HG03045 (cell line): ENCODE measurements around the gene CREBRF.
"Not testable (repeated sequence)": the region's sequence is repeated elsewhere in the genome, so short reads cannot be mapped to it uniquely, and the experiment has no call there.

Experiments
- ATAC-seq: cut with Tn5 transposase; IDR thresholded peaks from one replicate; pipeline ENCODE4 v1.9.1; 2021; ENCODE audit warnings: mild to moderate bottlenecking, moderate library complexity; ENCODE audit not compliant: unreplicated experiment

CREBRF gene, protein sequence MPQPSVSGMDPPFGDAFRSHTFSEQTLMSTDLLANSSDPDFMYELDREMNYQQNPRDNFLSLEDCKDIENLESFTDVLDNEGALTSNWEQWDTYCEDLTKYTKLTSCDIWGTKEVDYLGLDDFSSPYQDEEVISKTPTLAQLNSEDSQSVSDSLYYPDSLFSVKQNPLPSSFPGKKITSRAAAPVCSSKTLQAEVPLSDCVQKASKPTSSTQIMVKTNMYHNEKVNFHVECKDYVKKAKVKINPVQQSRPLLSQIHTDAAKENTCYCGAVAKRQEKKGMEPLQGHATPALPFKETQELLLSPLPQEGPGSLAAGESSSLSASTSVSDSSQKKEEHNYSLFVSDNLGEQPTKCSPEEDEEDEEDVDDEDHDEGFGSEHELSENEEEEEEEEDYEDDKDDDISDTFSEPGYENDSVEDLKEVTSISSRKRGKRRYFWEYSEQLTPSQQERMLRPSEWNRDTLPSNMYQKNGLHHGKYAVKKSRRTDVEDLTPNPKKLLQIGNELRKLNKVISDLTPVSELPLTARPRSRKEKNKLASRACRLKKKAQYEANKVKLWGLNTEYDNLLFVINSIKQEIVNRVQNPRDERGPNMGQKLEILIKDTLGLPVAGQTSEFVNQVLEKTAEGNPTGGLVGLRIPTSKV

DNA sequence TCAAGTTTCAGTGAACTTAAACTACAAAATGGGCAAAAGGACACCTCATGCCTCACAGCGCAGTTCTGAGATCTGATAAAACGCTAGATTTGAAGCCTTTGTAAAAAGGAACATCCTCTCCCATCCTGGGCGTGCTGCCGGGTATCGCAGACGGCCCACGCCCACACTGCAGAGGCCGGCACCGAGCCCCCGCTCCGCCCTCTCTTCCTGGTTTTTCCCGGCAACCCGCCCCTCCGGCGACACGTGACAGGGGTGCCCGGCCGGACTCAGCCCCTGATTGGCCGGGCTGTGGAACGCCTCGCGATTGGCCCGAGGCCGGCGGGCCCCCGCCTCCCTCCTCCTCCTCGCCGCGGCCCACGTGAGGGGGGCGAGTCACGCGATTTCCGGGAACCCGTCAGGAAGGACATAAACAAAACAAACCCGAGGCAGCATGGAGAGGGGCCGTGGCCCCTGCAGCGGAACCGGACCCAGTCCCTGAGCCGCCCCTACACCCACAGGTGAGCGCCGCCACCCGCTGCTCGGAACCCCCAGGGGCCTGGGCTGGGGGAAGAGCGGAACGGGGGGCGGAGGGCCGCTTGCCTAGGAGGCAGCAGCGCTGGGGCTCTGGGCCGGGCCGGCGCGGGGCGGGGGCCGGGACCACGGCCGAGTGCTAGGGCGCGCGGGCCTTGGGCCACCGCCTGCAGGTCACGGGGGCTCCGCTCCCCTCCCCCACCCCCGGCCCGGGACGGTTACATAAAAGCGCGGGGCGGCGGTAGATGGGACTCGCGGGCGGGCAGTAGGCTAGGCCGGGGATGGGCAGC lies at the start of gene CREBRF:
Gene CREBRF (plus strand): TSS at position 370 of the 800 bp plus-strand sequence. CDS start 24,424 bp downstream, outside the sequence.
- ATAC-seq, result peak; percentile 75

DNA sequence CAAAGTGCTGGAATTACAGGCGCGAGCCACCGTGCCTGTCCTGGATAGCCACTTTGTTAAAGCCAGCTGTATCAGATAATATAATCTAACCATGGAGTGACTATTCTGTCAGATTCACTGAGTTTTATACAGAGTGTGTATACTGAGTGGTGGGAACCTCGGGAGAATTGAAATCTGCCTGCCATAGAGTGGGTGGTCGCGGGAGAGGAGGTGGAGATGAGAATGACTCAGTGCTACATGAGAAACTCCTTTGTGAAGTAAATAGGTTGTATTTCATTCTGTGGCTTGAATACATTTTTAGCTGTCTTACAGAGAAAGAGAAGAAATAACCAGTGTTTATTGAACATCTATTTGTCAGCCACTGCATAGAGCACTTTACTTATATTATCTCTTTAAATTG lies 46.1 kb upstream of the CREBRF start:
- ATAC-seq, result no peak

DNA sequence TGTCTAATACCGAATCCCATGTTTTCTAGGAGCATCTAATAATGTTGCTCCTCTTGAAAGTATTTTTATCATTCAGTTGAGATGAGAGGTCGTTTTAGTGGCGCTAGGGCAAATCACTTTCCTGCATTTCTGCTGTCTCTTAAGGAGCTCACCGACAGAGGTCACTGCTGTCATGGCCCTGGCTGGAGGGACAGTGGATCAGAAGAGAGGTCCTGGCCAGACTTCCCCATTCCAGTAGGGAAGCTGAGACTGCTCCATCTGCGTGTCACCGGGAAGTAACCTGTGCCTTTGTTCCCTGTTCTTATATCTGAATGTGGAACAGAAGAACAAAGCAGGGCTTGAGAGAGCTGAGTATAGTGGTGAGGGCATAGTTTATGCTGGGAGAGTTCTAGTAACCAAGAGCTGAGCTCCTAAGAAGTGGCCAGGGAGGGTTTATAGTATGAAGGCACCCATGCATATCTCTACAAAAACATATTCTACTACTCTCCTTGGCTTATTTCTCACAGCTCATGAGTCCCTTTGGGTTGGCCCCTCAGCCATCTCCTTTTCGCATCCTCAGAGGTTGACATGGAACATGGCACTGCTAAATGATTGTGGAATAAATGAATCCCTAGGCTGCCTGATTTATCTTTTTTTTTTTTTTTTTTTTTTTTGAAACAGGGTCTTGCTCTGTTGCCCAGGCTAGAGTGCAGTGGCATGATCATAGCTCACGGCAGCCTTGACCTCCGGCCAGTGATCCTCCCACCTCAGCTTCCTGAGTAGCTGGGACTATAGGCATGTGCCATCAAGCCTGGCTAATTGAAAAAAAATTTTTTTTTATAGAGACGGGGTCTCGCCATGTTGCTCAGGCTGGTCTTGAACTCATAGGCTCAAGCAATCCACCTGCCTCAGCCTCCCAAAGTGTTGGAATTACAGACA lies 45.3 kb upstream of the CREBRF start:
- ATAC-seq, result no peak

DNA sequence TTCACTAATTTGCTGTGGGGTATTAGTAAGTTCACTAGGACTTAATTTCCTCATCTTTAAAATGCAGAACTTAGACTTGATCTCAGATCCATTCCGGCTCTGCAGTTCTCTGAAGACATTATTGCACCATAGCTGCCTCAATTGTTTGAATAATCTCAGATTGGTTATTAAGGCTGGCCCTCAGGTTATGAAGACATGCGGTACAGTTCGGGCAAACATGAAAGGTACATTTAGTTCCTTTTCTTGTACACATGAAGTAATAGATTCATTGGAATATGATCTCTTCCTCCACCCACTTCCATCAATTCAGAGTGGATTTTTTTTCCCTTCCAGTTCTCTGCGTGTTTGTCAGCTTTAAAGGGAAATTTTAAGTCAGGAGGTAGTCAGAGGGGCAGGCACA lies 44.6 kb upstream of the CREBRF start:
- no peak for ATAC-seq

DNA sequence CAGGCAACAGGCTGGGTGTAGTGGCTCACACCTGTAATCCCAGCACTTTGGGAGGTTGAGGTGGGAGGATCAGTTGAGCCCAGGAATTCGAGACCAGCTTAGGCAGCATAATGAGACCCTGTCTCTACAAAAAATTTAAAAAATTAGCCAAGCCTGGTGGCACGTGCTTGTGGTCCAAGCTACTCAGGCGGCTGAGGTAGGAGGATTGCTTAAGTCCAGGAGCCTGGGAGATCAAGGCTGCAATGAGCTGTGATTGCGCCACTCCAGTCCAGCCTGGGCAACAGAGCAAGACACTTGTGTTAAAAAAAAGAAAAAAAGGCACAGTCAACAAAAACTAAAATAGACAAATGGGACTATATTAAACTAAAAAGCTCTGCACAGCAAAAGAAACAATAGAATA lies 43.3 kb upstream of the CREBRF start:
- ATAC-seq, result no peak

DNA sequence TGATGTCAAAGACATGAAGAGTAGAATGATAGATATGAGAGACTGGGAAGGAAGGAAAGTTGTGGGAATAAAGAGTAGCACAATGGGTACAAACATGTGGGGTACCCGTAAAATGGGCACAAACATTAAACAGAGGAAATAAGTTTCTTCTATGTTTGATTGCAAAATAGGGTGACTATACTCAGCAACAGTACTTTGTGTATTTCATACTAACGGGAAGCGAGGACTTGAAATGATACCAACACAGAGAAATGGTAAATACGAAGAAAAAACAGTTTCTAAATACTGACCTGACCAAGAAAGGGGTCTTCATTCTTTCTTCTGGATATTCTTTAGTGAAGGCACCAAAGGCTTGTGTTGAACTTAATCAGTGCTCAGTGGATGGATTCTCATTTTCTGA lies 41.5 kb upstream of the CREBRF start:
- no peak for ATAC-seq

DNA sequence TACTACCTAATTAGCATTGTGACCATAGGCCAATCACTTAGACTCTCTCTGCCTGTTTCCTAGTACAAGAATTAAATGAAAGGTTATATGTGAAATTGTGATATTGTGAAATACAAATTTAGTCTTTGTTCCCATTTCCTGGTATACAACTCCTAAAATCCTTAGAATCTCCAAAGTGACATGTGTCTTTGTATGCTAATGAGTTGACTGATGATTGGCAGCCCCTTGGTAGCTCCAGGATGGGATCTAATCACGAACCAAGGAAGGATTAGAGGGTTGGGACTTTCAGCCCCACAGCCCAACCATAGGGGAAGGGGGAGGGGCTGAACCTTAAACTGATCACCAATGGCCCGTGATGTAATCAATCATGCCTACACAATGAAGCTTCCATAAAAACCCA lies 41.0 kb upstream of the CREBRF start:
- no peak for ATAC-seq

DNA sequence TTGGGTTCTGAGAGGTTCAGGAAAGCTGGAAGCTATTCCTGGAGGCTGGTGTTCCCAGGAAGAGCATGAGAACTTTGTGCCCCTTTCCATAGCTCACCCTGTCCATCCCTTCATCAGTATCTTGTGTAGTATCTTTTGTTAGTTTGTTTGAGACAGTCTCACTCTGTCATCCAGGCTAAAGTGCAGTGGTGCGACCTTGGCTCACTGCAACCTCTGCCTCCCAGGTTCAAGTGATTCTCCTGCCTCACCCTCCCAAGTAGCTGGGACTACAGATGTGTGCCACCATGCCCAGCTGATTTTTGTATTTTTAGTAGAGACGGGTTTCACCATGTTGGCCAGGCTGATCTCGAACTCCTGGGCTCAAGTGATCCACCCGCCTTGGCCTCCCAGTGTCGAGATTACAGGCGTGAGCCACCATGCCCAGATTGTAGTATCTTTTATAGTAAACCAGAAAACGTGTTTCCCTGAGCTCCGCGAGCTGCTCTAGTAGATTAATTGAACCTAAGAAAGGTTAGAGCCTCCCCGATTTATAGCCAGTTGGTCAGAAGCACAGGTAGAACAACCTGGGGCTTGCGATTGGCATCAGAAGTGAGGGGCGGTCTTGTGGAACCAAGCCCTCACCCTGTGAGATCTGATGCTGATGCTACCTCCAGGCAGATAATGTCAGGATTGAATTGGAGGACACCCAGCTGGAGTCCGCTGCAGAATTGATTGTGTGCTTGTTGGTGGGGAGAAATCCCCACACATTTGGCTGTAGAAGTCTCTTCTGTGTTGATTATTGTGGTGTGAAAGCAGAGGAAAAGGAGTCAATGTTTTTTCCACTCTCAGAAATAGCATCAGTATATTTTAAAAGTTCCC lies 40.3 kb upstream of the CREBRF start:
- ATAC-seq, result no peak

DNA sequence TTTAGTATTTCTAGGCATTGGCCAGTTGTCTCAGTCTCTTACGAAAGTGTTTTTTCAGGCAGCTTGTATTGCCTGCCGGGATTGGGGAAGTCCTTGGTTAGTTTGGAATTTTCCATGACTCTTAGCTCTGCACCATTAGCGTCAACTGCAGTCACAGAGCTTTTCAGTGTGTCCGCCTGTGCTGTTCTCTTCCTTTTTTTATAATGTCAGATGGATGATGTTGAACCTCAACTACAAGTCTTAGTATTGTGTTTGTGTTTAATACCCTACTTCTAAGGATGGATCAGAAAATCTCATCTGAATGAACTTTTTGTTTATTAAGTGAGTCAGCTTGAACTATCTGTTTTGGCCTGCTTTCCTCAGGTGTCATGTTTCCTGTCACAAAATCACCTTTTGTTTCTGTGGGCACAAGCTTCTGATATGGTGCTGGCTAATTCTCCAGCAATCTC lies 39.5 kb upstream of the CREBRF start:
- ATAC-seq, result no peak

DNA sequence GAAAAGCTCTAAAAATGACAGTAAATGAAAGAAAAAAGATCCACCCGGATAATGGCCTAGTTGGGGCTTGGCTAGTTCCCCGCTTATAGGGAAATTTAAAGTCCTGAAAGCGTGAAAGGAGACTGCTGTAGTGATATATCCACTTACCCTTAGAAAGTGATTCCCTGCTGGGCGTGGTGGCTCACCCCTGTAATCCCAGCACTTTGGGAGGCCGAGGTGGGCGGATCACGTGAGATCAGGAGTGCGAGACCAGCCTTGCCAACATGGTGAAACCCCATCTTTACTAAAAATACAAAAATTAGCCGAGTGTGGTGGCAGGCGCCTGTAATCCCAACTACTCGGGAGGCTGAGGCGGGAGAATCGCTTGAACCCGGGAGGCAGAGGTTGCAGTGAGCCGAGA lies 39.1 kb upstream of the CREBRF start:
- not testable (repeated sequence) for ATAC-seq

DNA sequence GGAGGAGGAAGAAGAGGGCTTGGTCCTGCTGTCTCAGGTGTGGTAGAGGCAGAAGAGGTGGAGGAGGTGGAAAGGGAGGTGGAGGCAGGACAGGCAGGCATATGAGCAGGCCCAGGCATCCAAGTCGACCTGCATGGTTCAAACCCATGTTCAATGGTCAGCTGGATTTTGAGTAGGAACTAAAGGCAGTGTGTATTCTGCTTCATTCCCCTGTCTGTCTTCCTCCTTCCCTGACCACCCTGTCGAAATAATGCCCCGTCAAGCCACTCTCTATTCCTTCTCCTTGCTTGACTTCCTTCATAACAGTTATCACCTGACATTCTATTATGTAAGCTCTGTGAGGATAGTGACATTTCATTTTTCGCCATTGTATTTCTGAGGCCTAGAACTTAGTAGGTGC lies 37.8 kb upstream of the CREBRF start:
- ATAC-seq, result no peak

DNA sequence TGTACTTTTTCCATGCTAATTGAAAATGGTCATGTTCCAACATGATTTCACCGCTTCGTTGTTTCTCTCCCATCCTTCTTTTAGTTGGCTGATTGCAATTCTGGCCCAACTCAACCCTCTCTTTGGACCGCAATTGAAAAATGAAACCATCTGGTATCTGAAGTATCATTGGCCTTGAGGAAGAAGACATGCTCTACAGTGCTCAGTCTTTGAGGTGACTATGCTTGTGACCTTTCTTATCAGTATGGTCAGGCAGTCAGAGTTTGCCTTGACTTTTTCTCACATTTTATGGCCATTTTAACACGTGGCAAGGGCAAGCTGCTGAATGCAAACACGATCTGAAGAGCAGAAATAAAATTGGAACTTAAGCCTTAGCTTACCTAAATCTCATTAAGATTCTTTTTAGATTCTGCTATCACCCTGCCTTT lies 36.0 kb upstream of the CREBRF start:
- no peak for ATAC-seq

DNA sequence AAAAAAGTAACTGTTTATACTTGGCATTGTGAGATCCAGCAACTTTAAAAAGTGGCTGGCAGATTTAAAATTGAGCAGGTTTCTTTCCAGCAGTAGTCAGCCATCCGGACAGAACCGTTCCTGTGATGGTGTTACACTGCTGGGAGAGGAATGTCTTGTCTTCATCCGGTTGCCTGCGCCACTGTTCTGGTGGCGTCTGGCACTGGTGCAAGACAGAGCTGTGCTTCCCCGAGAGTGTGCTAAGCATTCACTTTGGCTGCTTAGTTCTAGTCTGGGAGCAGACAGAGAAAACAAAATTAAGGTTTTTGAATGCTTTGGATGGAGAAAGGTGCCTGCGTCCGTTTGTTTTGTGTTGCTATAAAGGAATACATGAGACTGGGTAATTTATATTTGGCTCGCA lies 35.5 kb upstream of the CREBRF start:
- no peak for ATAC-seq

DNA sequence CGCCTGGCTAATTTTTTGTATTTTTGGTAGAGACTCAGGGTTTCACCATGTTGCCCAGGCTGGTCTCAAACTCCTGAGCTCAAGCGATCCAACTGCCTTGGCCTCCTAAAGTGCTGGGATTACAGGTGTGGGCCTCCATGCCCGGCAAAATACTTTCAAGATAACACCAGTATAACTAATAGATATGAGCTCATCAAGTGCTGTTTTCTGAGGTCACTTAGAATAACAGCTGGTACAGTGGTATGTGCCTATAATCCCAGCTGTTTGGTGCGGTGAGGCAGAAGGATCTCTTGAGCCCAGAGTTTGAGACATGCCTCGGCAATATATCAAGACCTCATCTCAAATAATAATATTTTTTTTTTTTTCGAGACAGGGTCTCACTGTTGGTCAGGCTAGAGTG lies 30.5 kb upstream of the CREBRF start:
- no peak for ATAC-seq

DNA sequence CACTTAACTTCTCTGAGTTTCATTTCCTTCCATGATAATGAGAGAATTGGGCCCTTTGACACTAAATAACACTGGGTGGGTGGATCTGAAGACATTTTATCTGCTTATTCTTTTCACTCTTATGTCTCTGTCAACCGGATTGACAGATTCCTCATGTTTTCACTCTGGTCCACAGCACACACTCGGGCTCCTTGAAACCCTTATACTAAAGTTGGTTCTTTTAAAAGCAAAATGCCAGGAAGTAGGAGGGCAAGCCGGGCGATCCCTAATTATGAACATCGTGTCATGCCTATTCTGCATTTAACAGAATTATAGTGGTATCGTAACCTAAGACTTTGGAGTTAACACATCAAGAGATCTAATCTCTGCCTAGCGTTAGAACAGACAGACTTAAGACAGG lies 28.2 kb upstream of the CREBRF start:
- no peak for ATAC-seq

DNA sequence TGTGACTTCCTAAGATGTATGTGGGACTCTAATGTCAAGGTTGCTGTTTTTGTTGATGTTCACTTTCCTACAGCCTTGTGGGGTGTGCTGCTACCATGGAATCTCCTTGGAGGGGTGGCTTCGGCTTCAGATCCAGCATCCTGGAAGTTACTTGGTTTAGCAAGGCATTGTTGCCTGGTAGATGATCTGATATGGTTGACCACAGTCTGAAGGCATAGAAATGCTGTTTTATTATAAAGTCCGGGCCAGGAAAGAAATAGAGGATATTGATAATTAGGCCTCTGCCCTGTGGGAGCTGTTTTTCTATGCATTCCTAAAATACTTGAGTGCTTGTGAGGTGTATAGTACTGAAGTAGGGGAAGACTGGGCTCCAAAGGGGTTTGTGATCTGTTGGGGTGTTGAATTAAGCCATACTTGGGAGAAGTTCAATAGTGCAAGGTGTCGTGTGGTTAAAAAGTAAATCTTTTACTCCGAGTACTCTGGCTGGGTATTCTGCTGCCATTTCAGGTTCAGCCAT lies 27.3 kb upstream of the CREBRF start:
- no peak for ATAC-seq

DNA sequence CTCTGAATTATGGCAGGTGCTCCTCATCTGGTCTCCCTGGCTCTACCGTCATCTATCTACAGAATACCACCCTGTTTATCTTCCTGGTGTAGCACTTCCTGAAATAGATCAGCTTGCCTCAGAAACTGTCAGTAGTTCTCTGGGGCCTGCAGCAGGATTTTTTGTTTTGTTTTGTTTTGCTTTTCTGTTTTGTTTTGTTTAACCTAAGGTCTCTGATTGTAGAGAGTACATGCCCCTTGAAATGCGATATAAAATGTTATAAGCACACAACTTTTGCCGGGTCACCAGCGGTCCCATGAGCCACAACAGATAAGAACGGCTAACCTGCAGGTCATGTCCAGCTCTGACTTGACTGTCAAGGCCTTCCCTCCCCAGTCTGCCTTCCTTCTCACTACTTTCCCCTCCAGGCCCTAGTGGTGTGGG lies 26.6 kb upstream of the CREBRF start:
- no peak for ATAC-seq

DNA sequence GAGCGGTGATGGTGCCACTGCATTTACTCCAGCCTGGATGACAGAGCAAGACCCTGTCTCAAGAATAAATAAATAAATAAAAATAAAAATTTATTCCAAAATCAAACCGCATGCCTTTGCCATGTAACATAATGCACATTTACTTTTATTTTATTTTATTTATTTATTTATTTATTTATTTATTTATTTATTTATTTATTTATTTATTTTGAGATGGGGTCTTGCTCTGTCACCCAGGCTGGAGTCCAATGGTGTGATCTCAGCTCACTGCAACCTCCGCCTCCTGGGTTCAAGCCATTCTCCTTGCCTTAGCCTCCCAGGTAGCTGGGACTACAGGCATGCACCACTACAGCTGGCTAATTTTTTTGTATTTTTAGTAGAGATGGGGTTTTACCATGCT lies 24.1 kb upstream of the CREBRF start:
- ATAC-seq, result not testable (repeated sequence)

DNA sequence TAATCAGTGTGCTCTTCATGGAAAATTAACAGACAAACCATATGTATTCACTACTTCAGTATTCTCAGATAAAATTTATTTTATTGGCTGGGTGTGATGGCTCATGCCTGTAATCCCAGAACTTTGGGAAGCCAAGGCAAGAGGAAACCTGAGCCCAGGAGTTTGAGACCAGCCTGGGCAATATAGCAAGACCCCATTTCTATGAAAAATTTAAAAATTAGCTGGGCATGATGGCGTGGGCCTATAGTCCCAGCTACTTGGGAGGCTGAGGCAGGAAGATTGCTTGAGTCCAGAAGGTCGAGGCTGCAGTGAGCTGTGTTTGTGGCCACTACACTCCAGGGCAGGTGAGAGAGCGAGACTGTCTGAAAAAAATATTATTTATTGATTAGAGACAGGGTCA lies 23.4 kb upstream of the CREBRF start:
- no peak for ATAC-seq
